GM21381 (cell line): ENCODE data around the gene TBC1D22A.

Experiments used
- ATAC-seq: cut with Tn5 transposase; IDR thresholded peaks from one replicate; pipeline ENCODE4 v1.9.1; 2021; ENCODE audit warnings: mild to moderate bottlenecking, moderate library complexity; ENCODE audit not compliant: unreplicated experiment

TBC1D22A gene

DNA sequence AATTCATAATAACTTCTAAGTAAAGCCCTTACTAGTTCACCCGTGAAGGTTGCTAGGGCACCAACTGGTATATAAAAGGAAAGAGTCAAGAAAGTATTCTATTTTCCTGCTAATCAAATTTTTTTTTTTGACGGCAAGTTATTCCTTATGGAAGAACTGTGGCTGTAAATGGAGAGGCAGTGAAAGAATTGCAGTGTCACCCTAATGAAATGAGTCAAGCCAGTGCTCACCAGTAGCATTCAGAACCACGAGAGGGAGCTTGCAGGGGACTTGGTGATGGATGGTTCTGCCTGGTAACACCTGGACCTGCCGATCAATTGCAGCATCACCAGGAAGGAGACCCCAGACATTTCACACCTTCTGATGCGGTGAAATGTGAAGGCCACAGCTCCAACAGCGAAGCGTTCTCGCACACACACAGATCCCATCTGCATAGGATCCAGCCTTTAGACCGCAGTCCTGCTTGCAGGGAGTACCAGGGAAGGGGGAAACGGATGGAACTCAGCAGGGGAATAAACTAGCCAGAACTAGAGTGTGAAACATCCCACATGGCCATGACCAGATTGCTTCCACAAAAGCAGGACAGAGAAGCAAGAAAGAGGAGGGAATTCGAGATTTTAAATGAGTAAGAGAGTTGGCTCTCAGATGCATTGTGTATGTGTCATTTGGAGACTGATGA lies 326.2 kb downstream of the TBC1D22A start:
- no peak for ATAC-seq

DNA sequence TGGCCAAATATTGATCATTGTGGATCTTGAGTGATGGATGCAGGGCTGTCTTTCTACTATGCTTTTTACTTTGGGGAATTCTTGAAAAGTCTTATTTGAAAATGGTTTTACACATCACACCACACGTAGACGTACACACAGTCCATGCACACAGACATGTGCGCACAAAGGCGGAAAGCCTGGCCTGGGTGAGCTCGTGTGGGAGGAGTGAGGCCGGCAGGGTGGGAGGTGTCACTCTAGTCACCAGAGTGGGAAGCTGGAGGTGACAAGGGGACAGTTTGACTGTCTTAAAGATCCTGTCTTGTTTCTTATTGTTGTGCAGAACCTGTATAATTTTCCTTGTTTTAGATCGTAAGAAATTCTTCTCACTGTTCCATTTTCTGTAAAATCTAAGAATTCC lies 326.9 kb downstream of the TBC1D22A start:
- no peak for ATAC-seq

DNA sequence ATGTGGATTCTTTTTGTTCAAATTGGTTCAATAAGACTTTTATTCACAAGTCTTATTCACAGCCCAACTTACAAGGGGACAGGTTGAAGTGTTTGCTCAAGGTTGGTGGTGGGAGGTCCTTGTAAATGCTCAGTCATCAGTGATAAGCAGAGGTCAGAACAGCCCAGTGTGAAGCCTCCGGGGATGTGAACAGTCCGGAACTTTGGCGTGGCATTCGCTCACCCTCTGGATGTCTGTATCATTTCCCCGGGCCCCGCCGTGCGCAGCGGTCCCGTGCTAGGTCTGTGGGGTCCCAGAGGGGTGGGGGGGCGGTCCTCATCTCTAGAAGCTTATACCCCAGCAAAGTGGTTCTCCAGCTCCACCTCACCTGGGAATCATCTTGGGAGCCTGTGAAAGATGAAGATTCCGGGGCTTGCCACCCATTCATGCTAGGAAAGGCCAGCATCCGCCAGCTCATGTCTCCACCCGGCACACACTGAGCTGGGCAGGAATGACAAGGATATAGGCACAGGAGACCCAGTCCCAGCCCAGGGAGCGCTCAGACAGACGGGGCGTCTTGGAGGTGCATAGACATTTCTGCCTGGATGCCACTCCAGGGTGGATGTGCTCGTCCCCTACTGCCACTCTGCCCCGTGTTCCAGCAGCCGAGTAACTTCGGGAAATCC lies 327.5 kb downstream of the TBC1D22A start:
- ATAC-seq: no peak

DNA sequence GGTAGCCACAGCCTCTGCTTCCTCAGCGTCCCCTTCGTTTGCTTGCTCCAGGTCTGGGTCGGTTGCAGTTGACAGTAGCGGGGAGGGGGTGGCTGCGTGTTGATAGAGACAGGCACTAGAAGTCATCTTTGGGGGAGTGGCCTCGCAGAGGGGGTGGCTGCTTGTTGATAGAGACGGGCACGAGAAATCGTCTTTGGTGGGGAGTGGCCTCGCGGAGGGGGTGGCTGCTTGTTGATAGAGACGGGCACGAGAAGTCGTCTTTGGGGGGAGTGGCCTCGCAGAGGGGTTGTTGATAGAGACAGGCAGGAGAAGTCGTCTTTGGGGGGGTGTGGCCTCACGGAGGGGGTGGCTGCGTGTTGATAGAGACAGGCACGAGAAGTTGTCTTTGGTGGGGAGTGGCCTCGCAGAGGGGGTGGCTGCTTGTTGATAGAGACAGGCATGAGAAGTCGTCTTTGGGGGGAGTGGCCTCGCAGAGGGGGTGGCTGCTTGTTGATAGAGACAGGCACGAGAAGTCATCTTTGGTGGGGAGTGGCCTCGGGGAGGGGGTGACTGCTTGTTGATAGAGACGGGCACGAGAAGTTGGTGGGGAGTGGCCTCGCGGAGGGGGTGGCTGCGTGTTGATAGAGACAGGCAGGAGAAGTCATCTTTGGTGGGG lies 328.3 kb downstream of the TBC1D22A start:
- no peak for ATAC-seq

DNA sequence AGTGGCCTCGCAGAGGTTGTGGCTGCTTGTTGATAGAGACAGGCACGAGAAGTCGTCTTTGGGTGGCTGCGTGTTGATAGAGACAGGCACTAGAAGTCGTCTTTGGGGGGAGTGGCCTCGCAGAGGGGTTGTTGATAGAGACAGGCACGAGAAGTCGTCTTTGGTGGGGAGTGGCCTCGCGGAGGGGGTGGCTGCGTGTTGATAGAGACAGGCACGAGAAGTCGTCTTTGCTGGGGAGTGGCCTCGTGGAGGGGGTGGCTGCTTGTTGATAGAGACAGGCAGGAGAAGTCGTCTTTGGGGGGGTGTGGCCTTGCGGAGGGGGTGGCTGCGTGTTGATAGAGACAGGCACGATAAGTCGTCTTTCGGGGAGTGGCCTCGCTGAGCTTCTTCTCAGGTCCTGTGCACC lies 328.8 kb downstream of the TBC1D22A start:
- no peak for ATAC-seq

DNA sequence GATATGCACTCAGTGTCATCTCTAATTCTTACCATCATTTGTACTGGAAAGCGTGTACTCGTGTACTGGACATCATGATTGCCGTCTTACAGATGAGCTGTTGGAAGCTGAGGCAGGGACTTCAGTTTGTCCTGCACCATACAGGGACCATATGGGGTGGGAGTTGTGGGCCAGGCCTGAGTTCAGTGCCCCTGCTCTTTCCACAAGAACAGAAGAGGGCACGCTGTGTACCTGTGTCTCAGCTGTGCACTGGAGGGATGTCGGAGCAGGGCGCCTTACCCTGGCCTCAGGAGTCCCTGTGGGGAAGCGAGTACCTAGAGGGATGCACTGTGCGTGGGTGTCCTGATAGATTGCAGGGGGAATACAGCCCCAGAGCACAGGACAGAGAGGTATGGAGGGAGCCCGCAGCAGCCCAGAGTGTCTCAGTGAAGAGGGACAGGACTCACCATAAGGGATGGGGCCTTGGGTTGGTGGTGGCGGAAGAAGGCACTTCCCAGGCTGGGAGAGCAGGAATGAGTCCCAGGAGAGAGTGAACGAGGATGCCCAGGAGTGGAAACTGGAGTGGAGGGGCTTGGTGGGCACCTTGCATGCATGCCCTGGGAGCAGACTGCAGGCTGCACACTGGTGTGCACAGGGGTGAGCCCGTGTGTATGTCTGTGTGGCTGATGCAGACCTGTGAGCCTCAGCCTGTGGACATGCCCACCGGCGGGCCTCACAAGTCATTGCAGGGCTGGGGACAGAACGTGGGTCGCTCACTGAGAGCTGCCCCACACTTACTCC lies 329.7 kb downstream of the TBC1D22A start:
- ATAC-seq: no peak

DNA sequence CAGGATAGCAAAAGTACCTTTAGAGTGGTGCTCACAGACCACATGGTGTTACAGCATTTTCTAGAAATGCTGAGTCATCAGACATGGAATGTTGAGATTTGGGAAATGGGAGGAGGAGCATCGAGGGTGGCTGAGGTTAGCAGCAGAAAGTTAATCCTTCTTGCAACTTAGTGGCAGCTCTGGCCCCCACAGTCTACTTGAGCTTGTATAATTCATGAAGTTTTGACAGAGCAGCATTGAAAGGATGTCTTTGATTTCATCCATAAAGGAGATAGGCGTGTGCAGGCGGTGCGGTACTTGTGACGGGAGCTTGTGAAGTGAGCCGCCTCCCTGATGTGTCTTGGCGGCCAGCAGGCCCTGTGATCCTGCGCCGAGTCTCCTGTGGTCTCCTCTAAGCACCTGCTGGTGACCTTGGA lies 330.5 kb downstream of the TBC1D22A start:
- ATAC-seq: no peak

DNA sequence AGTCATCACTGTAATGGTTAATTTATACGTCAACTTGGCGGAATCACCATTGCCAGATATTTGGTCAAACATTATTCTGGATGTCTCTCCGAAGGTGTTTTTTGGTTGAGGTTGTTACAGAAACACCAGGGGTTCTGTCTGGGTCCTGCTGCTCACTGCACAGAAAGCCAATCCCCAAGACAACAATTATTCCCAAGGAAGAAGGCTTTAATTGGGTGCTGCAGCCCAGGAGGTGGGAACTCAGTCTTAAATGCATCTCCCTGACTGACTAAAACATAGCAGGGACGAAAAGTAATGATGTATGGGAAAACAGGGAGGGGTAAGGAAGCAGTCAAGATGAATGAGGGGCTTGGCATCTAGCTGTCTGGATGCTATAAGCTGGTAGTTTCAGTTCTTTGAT lies 331.3 kb downstream of the TBC1D22A start:
- ATAC-seq: no peak

DNA sequence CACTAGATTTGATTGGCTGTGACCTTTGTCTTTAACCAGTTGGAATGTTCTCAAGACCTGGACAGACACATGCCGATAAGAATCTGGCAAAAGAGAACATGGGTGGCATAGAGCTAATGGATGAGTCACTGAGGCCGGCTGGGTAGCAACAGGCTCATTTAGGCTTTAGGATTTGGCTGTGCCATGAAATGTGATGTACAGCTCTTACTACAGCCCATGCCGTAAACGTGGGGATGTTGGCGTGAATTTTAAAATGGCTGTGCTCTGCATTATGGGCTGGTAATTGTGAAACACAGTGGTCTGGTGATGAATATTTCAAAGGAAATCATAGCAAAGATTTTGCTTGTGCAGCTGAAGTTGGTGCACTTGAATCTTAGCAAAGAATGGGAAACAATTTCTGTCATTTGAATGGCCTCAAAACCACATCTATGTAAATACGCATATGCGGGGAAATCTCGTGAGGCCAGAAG lies 332.4 kb downstream of the TBC1D22A start:
- ATAC-seq: no peak

DNA sequence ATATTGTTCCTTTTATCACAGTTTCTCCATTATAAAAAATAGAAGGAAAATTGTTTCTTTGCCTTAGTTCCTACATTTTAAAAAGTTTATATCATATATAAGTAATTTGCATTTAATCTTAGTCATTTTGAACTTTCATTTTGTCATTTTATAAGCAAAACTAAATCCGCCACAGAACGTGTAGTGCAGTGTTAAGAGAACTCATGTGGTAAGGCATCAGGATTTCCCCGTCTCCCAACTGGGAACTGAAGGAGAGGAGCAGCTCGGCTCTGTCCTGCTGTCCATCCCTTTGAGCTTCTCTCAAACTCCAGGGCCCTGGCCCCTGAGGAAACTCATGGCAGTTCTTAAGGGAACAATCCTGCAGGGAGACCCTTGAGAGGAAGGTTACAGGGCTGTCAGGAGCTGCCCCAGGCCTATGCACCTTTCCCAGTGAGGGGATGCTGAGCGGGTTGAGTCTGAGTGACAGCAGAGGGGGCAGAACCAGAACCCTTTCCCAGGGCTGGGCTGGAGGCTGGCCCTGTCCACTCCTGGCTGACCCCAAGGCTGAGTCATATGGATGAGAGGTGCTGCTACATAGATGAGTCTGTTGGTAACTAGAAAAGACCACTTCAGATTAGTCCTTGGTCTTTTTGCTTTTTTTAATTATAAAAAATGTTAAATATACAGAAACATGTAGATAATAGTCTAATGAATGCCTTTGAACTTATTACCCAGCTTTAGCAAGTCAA lies 333.1 kb downstream of the TBC1D22A start:
- ATAC-seq: no peak

DNA sequence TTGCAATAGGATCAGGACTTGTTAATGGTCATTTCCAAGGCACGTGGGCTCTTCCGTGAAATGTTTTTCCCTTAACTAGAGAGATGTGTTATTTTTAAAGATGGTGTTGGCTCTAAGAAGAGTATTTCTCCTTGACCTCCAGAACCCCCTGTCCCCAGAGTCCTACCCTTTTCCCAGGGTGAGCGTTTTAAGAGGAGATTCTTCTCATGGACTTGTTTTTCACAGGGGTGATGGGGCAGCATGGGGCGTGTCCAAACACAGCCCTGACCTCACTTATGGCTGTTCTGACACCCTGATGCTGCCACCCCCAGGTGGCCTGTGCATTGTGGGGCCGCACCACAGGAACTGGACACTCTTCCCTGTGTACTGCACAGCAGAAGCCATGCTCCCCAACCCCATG lies 335.7 kb downstream of the TBC1D22A start:
- no peak for ATAC-seq

DNA sequence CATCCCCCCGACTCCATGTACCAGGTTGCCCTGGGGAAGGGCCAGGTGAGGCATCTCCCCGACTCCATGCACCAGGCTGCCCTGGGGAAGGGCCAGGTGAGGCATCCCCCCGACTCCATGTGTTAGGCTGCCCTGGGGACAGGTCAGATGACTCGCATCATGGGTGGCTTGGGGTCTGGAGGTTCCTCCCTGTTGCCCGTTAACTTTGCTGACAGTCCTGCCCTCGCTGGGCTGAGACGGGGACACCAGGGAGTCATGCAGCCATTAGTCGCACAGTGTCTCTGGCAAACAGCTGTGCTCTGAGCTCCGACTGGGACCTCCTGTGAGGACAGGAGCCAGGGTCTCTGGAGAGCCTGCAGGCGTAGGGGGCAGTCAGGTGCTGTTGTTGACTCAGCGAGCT lies 336.1 kb downstream of the TBC1D22A start:
- no peak for ATAC-seq

DNA sequence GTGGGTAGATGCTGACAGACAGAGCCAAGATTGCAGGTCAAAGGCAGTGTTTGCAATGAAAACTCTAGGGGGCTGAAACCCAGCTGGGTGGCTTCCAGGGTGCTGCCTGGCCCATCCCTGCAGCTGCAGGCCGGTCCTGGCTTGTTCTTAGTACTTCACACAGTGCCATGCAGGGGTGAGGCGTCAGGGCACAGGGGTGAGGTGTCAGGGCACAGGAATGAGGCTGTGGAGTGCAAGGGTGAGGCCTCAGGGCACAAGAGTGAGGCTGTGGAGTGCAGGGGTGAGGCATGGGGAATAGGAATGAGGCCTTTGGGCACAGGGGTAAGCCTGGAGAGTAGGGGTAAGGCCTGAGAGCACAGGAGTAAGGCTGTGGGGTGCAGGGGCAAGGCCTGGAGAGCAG lies 337.6 kb downstream of the TBC1D22A start:
- ATAC-seq: no peak

DNA sequence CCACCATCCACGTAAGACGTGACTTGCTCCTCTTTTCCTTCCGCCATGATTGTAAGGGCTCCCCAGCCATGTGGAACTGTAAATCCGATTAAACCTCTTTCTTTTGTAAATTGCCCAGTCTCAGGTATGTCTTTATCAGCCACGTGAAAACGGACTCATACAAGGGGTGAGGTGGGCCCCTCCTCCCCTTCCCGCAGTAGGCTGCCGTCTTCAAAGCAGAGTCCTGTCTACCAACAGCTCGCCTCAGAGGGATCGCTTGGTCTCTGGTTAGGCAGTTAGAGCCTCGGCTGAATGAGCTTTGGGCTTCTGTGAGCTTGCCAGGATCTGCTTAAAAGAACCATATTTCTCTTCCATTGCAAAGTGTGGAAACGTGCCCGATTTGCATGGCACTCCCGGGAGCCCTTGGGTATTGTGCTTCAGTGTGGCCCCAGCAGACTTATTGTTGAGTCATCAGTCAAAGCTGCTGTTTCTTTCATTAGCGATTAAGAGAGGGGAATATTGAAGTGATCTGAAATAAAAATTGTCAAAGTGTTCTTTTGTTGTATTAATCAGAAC lies 338.3 kb downstream of the TBC1D22A start:
- ATAC-seq: no peak

DNA sequence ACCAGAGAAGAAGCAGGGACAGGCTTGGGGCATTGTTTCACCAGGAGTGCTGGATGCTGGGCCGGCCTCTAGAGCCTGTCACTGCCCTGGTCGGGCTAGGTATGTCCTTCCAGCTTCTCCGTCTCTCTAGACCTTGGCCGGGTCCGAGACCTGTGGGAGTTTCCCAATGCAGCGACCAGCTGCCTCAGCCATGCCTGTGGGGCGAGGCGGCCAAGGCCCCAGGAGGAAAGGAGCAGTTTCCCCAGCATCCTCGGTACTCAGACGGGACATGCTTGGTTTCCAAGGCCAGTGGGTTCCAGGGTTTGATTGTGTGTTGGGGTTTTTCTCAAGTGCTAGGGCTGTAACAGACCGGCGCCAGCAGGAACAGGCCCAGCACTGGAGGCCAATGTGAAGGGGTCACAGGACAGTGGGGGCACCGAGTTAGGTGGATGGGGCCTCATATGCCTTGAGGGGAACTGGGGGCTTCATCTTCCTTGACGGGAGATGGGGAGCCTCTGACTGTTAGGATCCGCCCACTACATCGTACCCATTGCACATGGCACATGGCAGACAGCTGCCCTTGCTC lies 339.0 kb downstream of the TBC1D22A start:
- no peak for ATAC-seq

DNA sequence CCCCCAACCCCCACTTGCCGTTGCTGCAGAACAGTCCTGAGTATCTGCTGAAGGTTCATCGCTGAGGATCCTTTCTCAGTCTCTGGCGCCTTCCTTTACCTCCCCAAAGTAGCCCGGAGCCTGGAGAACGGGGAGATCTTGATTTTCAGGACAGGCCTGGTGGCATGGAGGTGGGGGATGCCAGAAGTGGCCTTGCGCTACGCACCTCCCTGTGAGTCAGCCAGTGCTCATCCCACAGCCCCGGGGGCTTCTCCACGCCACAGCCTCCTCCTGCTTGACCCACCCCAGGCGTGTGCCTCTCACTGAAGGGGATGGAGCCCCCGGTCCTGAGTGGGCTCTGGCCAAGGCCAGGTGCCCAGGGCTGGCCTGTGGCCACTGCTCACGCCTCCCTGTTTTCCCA lies 339.6 kb downstream of the TBC1D22A start:
- no peak for ATAC-seq

DNA sequence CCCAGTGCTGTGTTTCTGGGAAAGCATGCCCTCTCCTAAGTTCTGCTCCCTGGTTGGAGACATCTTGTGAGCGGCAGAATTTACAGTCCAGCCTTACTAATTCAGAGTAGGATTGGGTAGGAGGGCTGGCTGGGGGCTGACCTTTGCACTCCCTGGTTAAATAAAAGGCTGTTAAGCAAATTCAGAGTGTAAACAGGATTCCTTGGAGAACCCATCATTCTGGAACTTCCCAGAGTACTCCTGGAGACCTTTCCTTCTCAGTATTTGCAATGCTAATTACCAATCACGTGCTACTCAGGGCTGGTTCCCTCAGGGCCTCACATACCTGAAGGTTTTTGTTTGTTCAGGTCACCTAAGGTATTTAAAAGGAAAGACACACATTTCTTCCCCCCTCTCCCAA lies 340.2 kb downstream of the TBC1D22A start:
- no peak for ATAC-seq

DNA sequence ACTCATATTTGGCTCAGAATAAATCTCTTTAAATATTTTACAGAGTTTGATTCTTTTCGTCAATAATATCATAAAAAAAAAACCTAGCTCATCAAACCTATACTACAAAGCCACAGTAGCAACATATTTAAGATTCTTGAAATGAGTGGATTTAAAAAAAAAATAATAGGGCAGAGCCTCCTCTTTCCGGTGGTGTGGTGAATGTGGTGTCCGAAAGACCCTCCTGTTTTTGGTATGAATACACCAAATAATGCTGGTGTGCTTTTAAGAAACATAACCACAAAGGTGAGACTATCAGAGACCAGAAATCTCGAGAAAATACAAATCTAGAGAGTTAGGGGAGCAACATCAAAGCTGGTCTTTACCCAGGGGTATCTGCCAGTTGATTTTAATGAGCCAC lies 342.6 kb downstream of the TBC1D22A start:
- ATAC-seq: no peak

DNA sequence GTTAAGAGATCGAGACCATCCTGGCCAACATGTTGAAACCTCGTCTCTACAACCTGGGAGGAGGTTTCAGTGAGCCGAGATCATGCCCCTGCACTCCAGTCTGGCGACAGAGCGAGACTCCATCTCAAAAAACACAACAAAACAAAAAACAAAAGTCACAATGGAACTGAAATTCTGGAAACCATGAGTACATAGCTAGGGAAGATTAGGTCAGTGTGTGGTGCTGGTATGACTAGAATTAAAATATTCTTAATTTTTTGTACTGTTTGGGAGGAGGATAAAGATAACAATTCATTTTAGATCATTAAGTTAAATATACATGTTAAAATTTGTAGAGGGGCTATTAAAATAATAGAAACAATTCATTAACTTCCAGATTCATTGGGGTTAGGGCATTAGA lies 344.4 kb downstream of the TBC1D22A start:
- no peak for ATAC-seq

DNA sequence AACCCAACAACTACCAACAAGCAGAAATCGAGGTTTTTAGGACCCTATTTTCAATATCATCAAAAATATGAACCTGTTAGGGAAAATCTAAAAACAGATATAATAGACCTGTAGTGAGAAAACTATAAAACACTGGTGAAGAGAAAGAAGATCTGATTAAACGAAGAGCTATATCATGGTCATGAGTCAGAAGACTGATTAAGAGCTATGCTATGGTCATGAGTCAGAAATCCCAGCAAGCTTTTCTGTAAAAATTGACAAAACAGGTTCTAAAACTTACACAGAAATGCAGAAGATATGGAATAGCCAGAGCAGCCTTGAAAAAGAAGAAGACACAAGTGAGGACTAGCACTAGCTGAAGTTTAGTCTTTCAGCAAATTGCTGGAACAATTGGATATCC lies 345.0 kb downstream of the TBC1D22A start:
- no peak for ATAC-seq
